H1 (cell line): ENCODE data around the gene CISH. TPM values are rescaled to one million over a fixed set of nuclear protein-coding genes. Genes with fewer than 3 reads are reported as not detected.

Experiments
- CTCF ChIA-PET: fragments of 300-600 bp; sonication (Branson Sonifier 250); formaldehyde crosslinking; loops from one replicate; lab custom pipeline; 2021; ENCODE audit not compliant: partially characterized antibody; lab: Charles Lee
- POLR2A ChIA-PET: fragments of 300-600 bp; sonication (Branson Sonifier 250); formaldehyde crosslinking; loops from one replicate; lab custom pipeline; 2021; ENCODE audit warnings: inconsistent platforms; ENCODE audit not compliant: partially characterized antibody; lab: Charles Lee
- DNase-seq, 2 experiments: peaks; one replicate each; pipeline versions ENCODE4 v3.0.0 to v3.0.0-alpha.2; 2010 to 2022; ENCODE audit warnings: low spot score in 2 of 2, low read depth in 1 of 2, mixed read lengths in 1 of 2
- FAIRE-seq: peaks from 2 replicates; lab custom pipeline; 2011; peaks lifted over from hg19 to GRCh38; lab: Jason Lieb, UNC
- H2AFZ ChIP-seq: 2 replicates; pipeline ENCODE4 v1.8.1; 2012; ENCODE audit warnings: low read length, inconsistent platforms
- H2AK5ac ChIP-seq: 2 replicates; pipeline ENCODE4 v1.6.1; 2013; ENCODE audit warnings: low read depth, low read length
- H2BK120ac ChIP-seq: replicated peaks from 2 replicates; pipeline ENCODE3; 2013; ENCODE audit warnings: low read depth, low read length, inconsistent platforms
- H2BK12ac ChIP-seq: 2 replicates; pipeline ENCODE4 v1.6.1; 2013; ENCODE audit warnings: low read depth, low read length
- H2BK15ac ChIP-seq: 2 replicates; pipeline ENCODE4 v1.6.1; 2013; ENCODE audit warnings: low read length
- H2BK20ac ChIP-seq: 2 replicates; pipeline ENCODE4 v1.6.1; 2013; ENCODE audit warnings: low read length
- H2BK5ac ChIP-seq: 2 replicates; pipeline ENCODE4 v1.6.1; 2013; ENCODE audit warnings: low read depth, low read length
- H3K14ac ChIP-seq: 2 replicates; pipeline ENCODE4 v1.6.1; 2013; ENCODE audit warnings: inconsistent platforms; ENCODE audit not compliant: insufficient read length
- H3K18ac ChIP-seq: 2 replicates; pipeline ENCODE4 v1.6.1; 2013; ENCODE audit warnings: low read length; ENCODE audit errors: extremely low read depth
- H3K23ac ChIP-seq: 2 replicates; pipeline ENCODE4 v1.6.1; 2013; ENCODE audit warnings: inconsistent platforms; ENCODE audit not compliant: insufficient read length
- H3K23me2 ChIP-seq: 2 replicates; pipeline ENCODE4 v1.6.1; 2013; ENCODE audit warnings: low read depth, low read length
- H3K27ac ChIP-seq: 2 replicates; pipeline ENCODE4 v1.6.1; 2011; ENCODE audit warnings: low read depth, low read length, inconsistent platforms
- H3K27me3 ChIP-seq, 4 experiments: replicated peaks in 1 of 4; 1 replicate in 1 of 4; 2 replicates in 3 of 4; pipeline versions ENCODE4 v1.6.1 to v1.8.1; 2011 to 2013; ENCODE audit warnings: low read length in 3 of 4, mild to moderate bottlenecking in 3 of 4, inconsistent platforms in 2 of 4, mixed read lengths in 2 of 4, moderate library complexity in 1 of 4; ENCODE audit not compliant: control insufficient read depth in 3 of 4, insufficient read depth in 3 of 4; ENCODE audit errors: extremely low read depth in 1 of 4
- H3K36me3 ChIP-seq, 4 experiments: 2 replicates each; pipeline versions ENCODE4 v1.6.1 to v1.8.1; 2011 to 2013; ENCODE audit warnings: mild to moderate bottlenecking in 4 of 4, low read length in 3 of 4, moderate library complexity in 2 of 4, control low read depth in 1 of 4, inconsistent platforms in 1 of 4; ENCODE audit not compliant: insufficient read depth in 4 of 4, control insufficient read depth in 2 of 4
- H3K4ac ChIP-seq: replicated peaks from 2 replicates; pipeline ENCODE3; 2013; ENCODE audit warnings: low read length, low read depth, mixed read lengths, inconsistent platforms; ENCODE audit not compliant: insufficient read length
- H3K4me1 ChIP-seq, 4 experiments: replicated peaks in 1 of 4; 1 replicate in 1 of 4; 2 replicates in 3 of 4; pipeline versions ENCODE4 v1.6.1 to v1.8.1; 2011 to 2013; ENCODE audit warnings: low read length in 3 of 4, inconsistent platforms in 2 of 4, mixed read lengths in 1 of 4; ENCODE audit not compliant: insufficient read depth in 4 of 4, control insufficient read depth in 3 of 4
- H3K4me2 ChIP-seq, 2 experiments: 2 replicates each; pipeline versions ENCODE4 v1.6.1 to v1.8.1; 2011 to 2013; ENCODE audit warnings: low read depth in 2 of 2, low read length in 2 of 2, control low read depth in 1 of 2, inconsistent platforms in 1 of 2, mild to moderate bottlenecking in 1 of 2; ENCODE audit not compliant: insufficient read depth in 1 of 2
- H3K4me3 ChIP-seq, 4 experiments: fragments of 200-600, 300-600 bp in 1 of 4; sonication (generic), shearing (Covaris generic), sonication (Bioruptor Twin) in 1 of 4; 2 replicates each; pipeline versions ENCODE4 v1.5.1 to v1.8.1; 2011 to 2016; ENCODE audit warnings: low read length in 4 of 4, low read depth in 3 of 4, control low read depth in 2 of 4, inconsistent platforms in 2 of 4, mild to moderate bottlenecking in 2 of 4, mixed read lengths in 1 of 4, moderate library complexity in 1 of 4; ENCODE audit not compliant: insufficient read depth in 2 of 4; ENCODE audit errors: extremely low read depth in 1 of 4
- H3K56ac ChIP-seq: replicated peaks from 2 replicates; pipeline ENCODE3; 2013; ENCODE audit warnings: low read depth, mild to moderate bottlenecking, mixed read lengths, low read length, inconsistent platforms; ENCODE audit not compliant: insufficient read length
- H3K79me1 ChIP-seq: 2 replicates; pipeline ENCODE4 v1.6.1; 2013; ENCODE audit warnings: low read depth, low read length, control low read depth
- H3K79me2 ChIP-seq, 2 experiments: 2 replicates each; pipeline versions ENCODE4 v1.6.1 to v1.8.1; 2012 to 2013; ENCODE audit warnings: low read length in 2 of 2, mild to moderate bottlenecking in 2 of 2, inconsistent platforms in 1 of 2; ENCODE audit not compliant: insufficient read depth in 2 of 2, control insufficient read depth in 1 of 2
- H3K9ac ChIP-seq, 4 experiments: replicated peaks in 1 of 4; 1 replicate in 1 of 4; 2 replicates in 3 of 4; pipeline versions ENCODE4 v1.6.1 to v1.8.1; 2011 to 2013; ENCODE audit warnings: low read depth in 3 of 4, low read length in 3 of 4, control low read depth in 2 of 4, mild to moderate bottlenecking in 2 of 4, moderate library complexity in 2 of 4, inconsistent platforms in 1 of 4; ENCODE audit errors: extremely low read depth in 1 of 4
- H3K9me3 ChIP-seq, 2 experiments: 2 replicates each; pipeline versions ENCODE4 v1.6.1 to v1.8.1; 2012 to 2013; ENCODE audit warnings: mild to moderate bottlenecking in 2 of 2, moderate library complexity in 2 of 2, control low read depth in 1 of 2, inconsistent platforms in 1 of 2, low read depth in 1 of 2, low read length in 1 of 2, mixed read lengths in 1 of 2; ENCODE audit not compliant: insufficient read depth in 2 of 2
- H4K20me1 ChIP-seq, 2 experiments: replicated peaks in 1 of 2; 2 replicates each; pipeline versions ENCODE3 to v1.8.1; 2011 to 2013; ENCODE audit warnings: inconsistent platforms in 2 of 2, low read length in 2 of 2, mild to moderate bottlenecking in 1 of 2; ENCODE audit not compliant: insufficient read depth in 2 of 2, control insufficient read depth in 1 of 2
- H4K5ac ChIP-seq: 2 replicates; pipeline ENCODE4 v1.6.1; 2013; ENCODE audit warnings: low read length, low read depth, mixed read lengths, inconsistent platforms; ENCODE audit not compliant: insufficient read length
- H4K8ac ChIP-seq: 2 replicates; pipeline ENCODE4 v1.8.0; 2013; ENCODE audit warnings: mild to moderate bottlenecking, moderate library complexity, low read length, inconsistent platforms; ENCODE audit not compliant: insufficient read depth; ENCODE audit errors: extremely low read depth
- H4K91ac ChIP-seq: replicated peaks from 2 replicates; pipeline ENCODE3; 2013; ENCODE audit warnings: low read length, mixed read lengths, inconsistent platforms; ENCODE audit not compliant: insufficient read length
- ASH2L ChIP-seq: fragments of 200-600, 300-600 bp; sonication (generic); IDR thresholded peaks from one replicate; pipeline ENCODE4 v1.7.1; 2017; ENCODE audit warnings: low read length
- BACH1 ChIP-seq: IDR thresholded peaks from 2 replicates; pipeline ENCODE4 v1.6.1; 2012; ENCODE audit warnings: low read length, improper control_type of control experiment
- E2F6 ChIP-seq: IDR thresholded peaks from 2 replicates; pipeline ENCODE4 v1.6.1; 2012; ENCODE audit warnings: inconsistent platforms
- EP300 ChIP-seq, 2 experiments: IDR thresholded peaks; 1 replicate in 1 of 2; 2 replicates in 1 of 2; pipeline ENCODE4 v1.6.1; 2011 to 2012; ENCODE audit warnings: low read depth in 2 of 2, low read length in 2 of 2, mild to moderate bottlenecking in 2 of 2, borderline replicate concordance in 1 of 2, inconsistent platforms in 1 of 2, moderate library complexity in 1 of 2
- HDAC2 ChIP-seq, 2 experiments: fragments of 300-600 bp in 1 of 2; sonication (generic) in 1 of 2; IDR thresholded peaks; 2 replicates each; pipeline ENCODE4 v1.6.1; 2011 to 2012; ENCODE audit warnings: low read depth in 2 of 2, low read length in 2 of 2, mild to moderate bottlenecking in 2 of 2, moderate library complexity in 2 of 2, borderline replicate concordance in 1 of 2, inconsistent platforms in 1 of 2
- MAFK ChIP-seq: IDR thresholded peaks from 2 replicates; pipeline ENCODE4 v1.6.1; 2012; ENCODE audit warnings: low read depth, mild to moderate bottlenecking, improper control_type of control experiment, low read length
- MAX ChIP-seq: IDR thresholded peaks from 2 replicates; pipeline ENCODE4 v1.6.1; 2012; ENCODE audit warnings: inconsistent platforms
- POU5F1 ChIP-seq: IDR thresholded peaks from 2 replicates; pipeline ENCODE4 v1.6.1; 2011; ENCODE audit warnings: low read depth, mild to moderate bottlenecking, low read length, moderate library complexity
- RNF2 ChIP-seq: fragments of 200-900, 300-1000 bp; sonication (generic); IDR thresholded peaks from 2 replicates; pipeline ENCODE4 v1.7.1; 2016; ENCODE audit warnings: borderline replicate concordance, low read depth, mild to moderate bottlenecking, antibody characterized with exemption, low read length; ENCODE audit not compliant: poor library complexity, severe bottlenecking; ENCODE audit errors: missing control alignments
- SRF ChIP-seq: IDR thresholded peaks from 2 replicates; pipeline ENCODE4 v1.6.1; 2011; ENCODE audit warnings: mild to moderate bottlenecking, low read depth, low read length, moderate library complexity
- polyA plus RNA-seq, 7 experiments: library from polyadenylated mRNA; depleted of rRNA in 3 of 7; stranded (reverse) in 5 of 7; unstranded in 2 of 7; fragments of >200 nt in 5 of 7; fragments of 200-250 nt in 2 of 7; gene quantifications; 1 replicate in 5 of 7; 2 replicates in 1 of 7; 4 replicates in 1 of 7; pipeline versions ENCODE4 v1.2.1 to v1.2.3, GENCODE V29; 2011 to 2013; ENCODE audit warnings: missing spikeins in 2 of 7, mixed read lengths in 2 of 7
- total RNA-seq: library from RNA; stranded (reverse); fragmentation: NEBNext Ultra II Directional; extraction: Animal tissue kit (Norgen Biotek cat#: 25700); gene quantifications from 2 replicates; pipeline ENCODE4 v1.2.1, GENCODE V29; 2021

Gene CISH
- total and polyA plus RNA-seq, 2 of the 8 experiments (the other 6 are each of a cell fraction or from before 2014, with no cell fraction given), result 1.9 to 2.2 TPM

GRCh38 chr3:50635066-50635465 is 23.5 kb upstream of the CISH start:
- Histone ChIP-seq H2AFZ (no peak overlapping the region), H3K79me2 (peaks cover 0 to 20% of the 10 kb centered on the region in 2 experiments; a peak in 1 of 4 replicates), H2BK15ac (no peak overlapping the region), H3K18ac (no peak overlapping the region), H3K4ac (no peak overlapping the region), H3K14ac (no peak overlapping the region), H2AK5ac (no peak overlapping the region), H4K91ac (no peak overlapping the region), H2BK12ac (no peak overlapping the region), H3K56ac (no peak overlapping the region), H3K36me3 (no peaks in the 10 kb centered on the region), H3K4me1 (peaks cover 0 to 15% (median 8%) of the 10 kb centered on the region in 4 experiments; a peak in 5 of 7 replicates), H2BK5ac (no peak overlapping the region), H4K20me1 (peaks cover 3 to 18% of the 10 kb centered on the region in 2 experiments), H3K4me3 (no peak overlapping the region), H3K27me3 (no peaks in the 10 kb centered on the region), H3K79me1 (peaks cover 16% of the 10 kb centered on the region; the same call in 1 of the 2 replicates), H3K4me2 (no peak overlapping the region), H3K27ac (no peak overlapping the region), H3K9me3 (no peaks in the 10 kb centered on the region), H2BK120ac (no peak overlapping the region), H3K23me2 (0 out of 2 replicates have a peak, but pooled peaks cover 1% of the 10 kb centered on the region), H3K9ac (no peak overlapping the region), H4K8ac (no peak overlapping the region), H4K5ac (no peak overlapping the region), H3K23ac (no peak overlapping the region), H2BK20ac (no peak overlapping the region)
- POLR2A ChIA-PET, result interaction anchor here (2.0 kb wide), 1 partner anchor 18 kb away, joined by 8 read pairs; the partner anchor contains the start of gene MAPKAPK3
- FAIRE-seq (no peak), DNase-seq (no peak)
- CTCF ChIA-PET, result interaction anchor here (0.7 to 63.8 kb wide), 3 partner anchors 14 to 63 kb away, joined by 3 to 1262 read pairs (median 1262); partner anchors contain the start of genes CISH, DOCK3 and MAPKAPK3
- TF ChIP-seq MAX, result no peak
- no peak for TF ChIP-seq RNF2
- TF ChIP-seq ASH2L, result no peak
- TF ChIP-seq MAFK, result no peak
- no peak for TF ChIP-seq E2F6
- TF ChIP-seq SRF, result no peak
- no peak for TF ChIP-seq HDAC2 (IDR thresholded peaks at IDR 0.05; ENCODE audit: borderline replicate concordance in 1 of 2, low read depth in 2 of 2, low read length in 2 of 2)
- no peak for TF ChIP-seq POU5F1
- no peak for TF ChIP-seq BACH1
- no peak for TF ChIP-seq EP300 (IDR thresholded peaks at IDR 0.05; ENCODE audit: borderline replicate concordance in 1 of 2, low read depth in 2 of 2, low read length in 2 of 2)
